Upper lobe of right lung (tissue), 1 donor: ENCODE results near the gene KIR2DL4. TPM values are rescaled to one million over a fixed set of nuclear protein-coding genes. Genes with fewer than 3 reads are reported as not detected.
"Not testable (repeated sequence)": the region's sequence is repeated elsewhere in the genome, so short reads cannot be mapped to it uniquely, and the experiment has no call there.

Source experiments
- ATAC-seq: fragments of 200-7000 bp; cut with Tn5 transposase; one replicate; pipeline ENCODE4 v1.9.1; 2020; ENCODE audit warnings: mild to moderate bottlenecking, moderate library complexity
- DNase-seq: peaks from one replicate; pipeline ENCODE4 v3.0.0-alpha.2; 2020
- H3K27ac ChIP-seq: fragments of 200-600 bp; one replicate; pipeline ENCODE4 v1.8.0; 2022
- H3K27me3 ChIP-seq: fragments of 200-600 bp; one replicate; pipeline ENCODE4 v1.8.0; 2022; ENCODE audit warnings: mild to moderate bottlenecking
- H3K36me3 ChIP-seq: fragments of 200-600 bp; one replicate; pipeline ENCODE4 v1.8.0; 2022
- H3K4me1 ChIP-seq: fragments of 200-600 bp; one replicate; pipeline ENCODE4 v1.8.0; 2022
- H3K4me3 ChIP-seq: fragments of 200-600 bp; one replicate; pipeline ENCODE4 v1.8.0; 2022; ENCODE audit warnings: mild to moderate bottlenecking
- H3K9me3 ChIP-seq: fragments of 200-600 bp; one replicate; pipeline ENCODE4 v1.8.0; 2022
- CTCF ChIP-seq: fragments of 200-600 bp; IDR thresholded peaks from one replicate; pipeline ENCODE4 v1.8.0; 2022; ENCODE audit warnings: antibody characterized with exemption
- intact Hi-C: fragments of 100-400 bp; cut with DNase I; formaldehyde crosslinking; loops from one replicate; pipeline ENCODE4 v1.11.0; 2022
- total RNA-seq: library from RNA; stranded (reverse); fragmentation: NEBNext Ultra II Directional; extraction: Animal tissue kit (Norgen Biotek cat#: 25700); gene quantifications from one replicate; pipeline ENCODE4 v1.2.1, GENCODE V29; 2021
- donor health status: DM: no; HTN: yes; CAD: no; lungs with severe emphysema.

KIR2DL4 gene
- total RNA-seq, 1 donor from 2014 or later = 0.46 TPM

GRCh38 chr19:54850930-54851329 is 47.5 kb downstream of the KIR2DL4 start:
- no peaks in the 10 kb centered on the region for H3K9me3 ChIP-seq
- ATAC-seq (no peak), DNase-seq (no peak)
- H3K27me3 ChIP-seq = no peaks in the 10 kb centered on the region
- H3K36me3 ChIP-seq = no peaks in the 10 kb centered on the region
- no peak overlapping the region for H3K27ac ChIP-seq
- TF ChIP-seq CTCF = no peak
- no peak overlapping the region for H3K4me3 ChIP-seq
- intact Hi-C loops = no loop called here
- no peaks in the 10 kb centered on the region for H3K4me1 ChIP-seq

GRCh38 chr19:54851353-54851752 is 47.9 kb downstream of the KIR2DL4 start:
- Histone ChIP-seq H3K36me3 (no peaks in the 10 kb centered on the region), H3K27me3 (no peaks in the 10 kb centered on the region), H3K4me3 (no peak overlapping the region), H3K27ac (no peak overlapping the region), H3K9me3 (no peaks in the 10 kb centered on the region), H3K4me1 (no peaks in the 10 kb centered on the region)
- intact Hi-C loops = no loop called here
- no peak for TF ChIP-seq CTCF
- ATAC-seq = no peak
- no peak for DNase-seq

- H3K9me3 ChIP-seq, intact Hi-C loops, H3K4me3 ChIP-seq, H3K36me3 ChIP-seq, H3K27me3 ChIP-seq, H3K27ac ChIP-seq, H3K4me1 ChIP-seq, DNase-seq, ATAC-seq: not testable (repeated sequence)
Measured at GRCh38 chr19:54855241-54855640, 51.8 kb downstream of the KIR2DL4 start.

- ATAC-seq, H3K36me3 ChIP-seq, DNase-seq, H3K27me3 ChIP-seq, H3K9me3 ChIP-seq, H3K4me1 ChIP-seq, H3K27ac ChIP-seq, H3K4me3 ChIP-seq, intact Hi-C loops: not testable (repeated sequence)
Measured at GRCh38 chr19:54858476-54858875, 55.1 kb downstream of the KIR2DL4 start.

GRCh38 chr19:54859421-54859820 is 56.0 kb downstream of the KIR2DL4 start:
- H3K27ac ChIP-seq, H3K27me3 ChIP-seq, H3K4me3 ChIP-seq, H3K36me3 ChIP-seq, H3K9me3 ChIP-seq, DNase-seq, ATAC-seq, intact Hi-C loops, H3K4me1 ChIP-seq: not testable (repeated sequence)

GRCh38 chr19:54863459-54863858 is 60.0 kb downstream of the KIR2DL4 start:
- DNase-seq, H3K27ac ChIP-seq, ATAC-seq, H3K4me1 ChIP-seq, H3K9me3 ChIP-seq, intact Hi-C loops, H3K36me3 ChIP-seq, H3K4me3 ChIP-seq: not testable (repeated sequence)
- H3K27me3 ChIP-seq = peaks cover 11% of the 10 kb centered on the region

Other genes starting within 250 kb of the KIR2DL4 start
- 15.4 TPM for gene LILRA2, start 229.8 kb upstream of the KIR2DL4 start, total RNA-seq
- 4.7 TPM for gene LILRA1, start 210.0 kb upstream of the KIR2DL4 start, total RNA-seq
- gene LILRB1, start 173.1 kb upstream of the KIR2DL4 start, total RNA-seq = 23.6 TPM
- 29.8 TPM for gene LILRB4, start 140.6 kb upstream of the KIR2DL4 start, total RNA-seq
- not detected for gene KIR3DL3, start 79.2 kb upstream of the KIR2DL4 start, total RNA-seq
- not detected for gene KIR2DL3, start 65.1 kb upstream of the KIR2DL4 start, total RNA-seq
- gene KIR2DL1, start 33.8 kb upstream of the KIR2DL4 start, total RNA-seq = 0.58 TPM
- 0.23 TPM for gene KIR3DL1, start 12.9 kb downstream of the KIR2DL4 start, total RNA-seq
- gene KIR2DS4, start 29.1 kb downstream of the KIR2DL4 start, total RNA-seq = 0.41 TPM
- 0.35 TPM for gene KIR3DL2, start 46.8 kb downstream of the KIR2DL4 start, total RNA-seq
- gene FCAR, start 70.6 kb downstream of the KIR2DL4 start, total RNA-seq = 3.2 TPM
- gene NCR1, start 102.5 kb downstream of the KIR2DL4 start, total RNA-seq = 1.5 TPM
- not detected for gene NLRP7, start 143.9 kb downstream of the KIR2DL4 start, total RNA-seq
- gene NLRP2, start 162.8 kb downstream of the KIR2DL4 start, total RNA-seq = 21.4 TPM
- gene GP6, start 234.7 kb downstream of the KIR2DL4 start, total RNA-seq = 0.32 TPM